Trophoblast cell (in vitro differentiated cells and primary cell): Measurements from ENCODE around the gene ATXN1.

Experiments used
- DNase-seq, 2 donors: peaks; one replicate each; pipeline ENCODE4 v3.0.0-alpha.2; 2016
- H2AFZ ChIP-seq: 2 replicates; pipeline ENCODE4 v1.6.1; 2013; ENCODE audit warnings: low read length, moderate library complexity, mild to moderate bottlenecking; ENCODE audit not compliant: insufficient read depth, poor library complexity
- H2AK5ac ChIP-seq: 2 replicates; pipeline ENCODE4 v1.6.1; 2013; ENCODE audit warnings: mild to moderate bottlenecking, low read length
- H2BK120ac ChIP-seq: 2 replicates; pipeline ENCODE4 v1.6.1; 2013; ENCODE audit warnings: low read length, mild to moderate bottlenecking, moderate library complexity; ENCODE audit not compliant: insufficient read depth, poor library complexity
- H2BK12ac ChIP-seq: 2 replicates; pipeline ENCODE4 v1.6.1; 2013; ENCODE audit warnings: mild to moderate bottlenecking, low read length, moderate library complexity
- H2BK5ac ChIP-seq: 2 replicates; pipeline ENCODE4 v1.6.1; 2013; ENCODE audit warnings: low read length, low read depth, moderate library complexity, mild to moderate bottlenecking; ENCODE audit not compliant: poor library complexity
- H3K14ac ChIP-seq: 2 replicates; pipeline ENCODE4 v1.6.1; 2013; ENCODE audit warnings: mild to moderate bottlenecking, low read length
- H3K18ac ChIP-seq: 2 replicates; pipeline ENCODE4 v1.6.1; 2013; ENCODE audit warnings: mild to moderate bottlenecking, low read length
- H3K23ac ChIP-seq: 2 replicates; pipeline ENCODE4 v1.6.1; 2013; ENCODE audit warnings: low read length
- H3K27ac ChIP-seq: 2 replicates; pipeline ENCODE4 v1.5.1; 2013; ENCODE audit warnings: low read depth, mild to moderate bottlenecking, inconsistent platforms, low read length, moderate library complexity
- H3K27me3 ChIP-seq: 2 replicates; pipeline ENCODE4 v1.6.1; 2013; ENCODE audit warnings: inconsistent platforms, mild to moderate bottlenecking, low read length, moderate library complexity; ENCODE audit not compliant: insufficient read depth
- H3K36me3 ChIP-seq, 2 experiments: 1 replicate in 1 of 2; 2 replicates in 1 of 2; pipeline ENCODE4 v1.6.1; 2013; ENCODE audit warnings: low read length in 2 of 2, mild to moderate bottlenecking in 2 of 2, moderate library complexity in 1 of 2; ENCODE audit not compliant: insufficient read depth in 2 of 2, control insufficient read depth in 1 of 2
- H3K4ac ChIP-seq: 2 replicates; pipeline ENCODE4 v1.6.1; 2013; ENCODE audit warnings: low read depth, mild to moderate bottlenecking, low read length, moderate library complexity
- H3K4me1 ChIP-seq, 2 experiments: 1 replicate in 1 of 2; 2 replicates in 1 of 2; pipeline ENCODE4 v1.6.1; 2013; ENCODE audit warnings: low read length in 2 of 2, mild to moderate bottlenecking in 2 of 2, moderate library complexity in 1 of 2; ENCODE audit not compliant: insufficient read depth in 2 of 2, control insufficient read depth in 1 of 2
- H3K4me2 ChIP-seq: 2 replicates; pipeline ENCODE4 v1.6.1; 2013; ENCODE audit warnings: inconsistent platforms, mild to moderate bottlenecking, low read length, moderate library complexity
- H3K4me3 ChIP-seq: 2 replicates; pipeline ENCODE4 v1.5.1; 2013; ENCODE audit warnings: mild to moderate bottlenecking, low read depth, low read length, inconsistent platforms
- H3K79me1 ChIP-seq: one replicate; pipeline ENCODE4 v1.6.1; 2013; ENCODE audit warnings: low read length
- H3K79me2 ChIP-seq: 2 replicates; pipeline ENCODE4 v1.6.1; 2013; ENCODE audit warnings: low read length, mild to moderate bottlenecking; ENCODE audit not compliant: control insufficient read depth, insufficient read depth, poor library complexity
- H3K9ac ChIP-seq: 2 replicates; pipeline ENCODE4 v1.6.1; 2013; ENCODE audit warnings: mild to moderate bottlenecking, low read length
- H3K9me3 ChIP-seq: 2 replicates; pipeline ENCODE4 v1.6.1; 2013; ENCODE audit warnings: low read depth, mild to moderate bottlenecking, control low read depth, inconsistent platforms, low read length; ENCODE audit not compliant: insufficient read depth
- H4K12ac ChIP-seq: 2 replicates; pipeline ENCODE4 v1.6.1; 2013; ENCODE audit warnings: low read depth, mild to moderate bottlenecking, low read length, moderate library complexity
- H4K8ac ChIP-seq: 2 replicates; pipeline ENCODE4 v1.6.1; 2013; ENCODE audit warnings: low read depth, mild to moderate bottlenecking, low read length, moderate library complexity
- H4K91ac ChIP-seq: one replicate; pipeline ENCODE4 v1.6.1; 2013; ENCODE audit warnings: low read depth, mild to moderate bottlenecking, low read length, moderate library complexity
- WGBS: extraction: QIAGEN DNeasy Blood & Tissue Kit; methylation state at CpG from one replicate; pipeline ENCODE4 v1.1.7; 2013; ENCODE audit warnings: missing lambda C conversion rate; ENCODE audit not compliant: insufficient read length, insufficient coverage; ENCODE audit errors: extremely low coverage; 5-methylcytosine and 5-hydroxymethylcytosine counted together

ATXN1 gene

GRCh38 chr6:16578695-16579285, 182.5 kb downstream of the ATXN1 start:
- no peak for DNase-seq

GRCh38 chr6:16576451-16577368, 184.6 kb downstream of the ATXN1 start:
- Histone ChIP-seq H2BK120ac (no peak overlapping the region), H3K79me2 (no peaks in the 10 kb centered on the region), H3K4me3 (no peak overlapping the region), H3K79me1 (no peaks in the 10 kb centered on the region), H3K9ac (no peak overlapping the region), H3K4me1 (no peaks in the 10 kb centered on the region), H3K36me3 (no peaks in the 10 kb centered on the region), H2AFZ (no peak overlapping the region), H2BK5ac (no peak overlapping the region), H4K12ac (no peak overlapping the region), H4K8ac (no peak overlapping the region), H3K27me3 (no peaks in the 10 kb centered on the region), H3K4ac (no peak overlapping the region), H3K4me2 (no peak overlapping the region), H2AK5ac (no peak overlapping the region), H3K18ac (no peak overlapping the region), H4K91ac (no peak overlapping the region), H3K14ac (no peak overlapping the region), H2BK12ac (no peak overlapping the region), H3K27ac (no peak overlapping the region), H3K23ac (no peak overlapping the region), H3K9me3 (no peaks in the 10 kb centered on the region)
- WGBS = no CpG with 5 or more reads among the region's 9 CpGs
- DNase-seq = no peak

More at GRCh38 chr6:16578695-16579285, 182.5 kb downstream of the ATXN1 start:
- no CpG with 5 or more reads among the region's 3 CpGs for WGBS
- no peak overlapping the region for H3K9ac ChIP-seq
- H3K4ac ChIP-seq = no peak overlapping the region
- no peak overlapping the region for H3K4me3 ChIP-seq
- H2BK5ac ChIP-seq = no peak overlapping the region
- H3K27me3 ChIP-seq = no peaks in the 10 kb centered on the region
- no peak overlapping the region for H2BK120ac ChIP-seq
- no peak overlapping the region for H4K8ac ChIP-seq
- no peak overlapping the region for H3K27ac ChIP-seq
- H3K23ac ChIP-seq = peak overlapping the region; percentile 64
- no peaks in the 10 kb centered on the region for H3K4me1 ChIP-seq
- no peak overlapping the region for H3K4me2 ChIP-seq
- H3K18ac ChIP-seq = no peak overlapping the region
- no peak overlapping the region for H2BK12ac ChIP-seq
- H2AK5ac ChIP-seq = no peak overlapping the region
- no peak overlapping the region for H4K91ac ChIP-seq
- no peaks in the 10 kb centered on the region for H3K79me1 ChIP-seq
- H3K9me3 ChIP-seq = no peaks in the 10 kb centered on the region
- H3K79me2 ChIP-seq = no peaks in the 10 kb centered on the region
- H2AFZ ChIP-seq = no peak overlapping the region
- H3K14ac ChIP-seq = no peak overlapping the region
- peaks cover 2% of the 10 kb centered on the region in 2 experiments for H3K36me3 ChIP-seq
- H4K12ac ChIP-seq = no peak overlapping the region

GRCh38 chr6:16575655-16576054, 185.6 kb downstream of the ATXN1 start:
- Histone ChIP-seq H3K27me3 (no peaks in the 10 kb centered on the region), H3K4ac (no peak overlapping the region), H2BK12ac (no peak overlapping the region), H3K14ac (no peak overlapping the region), H3K18ac (no peak overlapping the region), H3K4me1 (no peaks in the 10 kb centered on the region), H3K36me3 (no peaks in the 10 kb centered on the region), H3K4me3 (no peak overlapping the region), H2AK5ac (no peak overlapping the region), H4K91ac (no peak overlapping the region), H3K79me2 (no peaks in the 10 kb centered on the region), H3K27ac (no peak overlapping the region), H2BK5ac (no peak overlapping the region), H4K12ac (no peak overlapping the region), H2BK120ac (no peak overlapping the region), H3K79me1 (no peaks in the 10 kb centered on the region), H2AFZ (no peak overlapping the region), H3K9ac (no peak overlapping the region), H4K8ac (no peak overlapping the region), H3K23ac (no peak overlapping the region), H3K4me2 (no peak overlapping the region), H3K9me3 (no peaks in the 10 kb centered on the region)
- no CpG with 5 or more reads among the region's 2 CpGs for WGBS
- no peak for DNase-seq

- no CpG with 5 or more reads among the region's 2 CpGs for WGBS
- Histone ChIP-seq H2AFZ (no peak overlapping the region), H3K27me3 (peaks cover 3% of the 10 kb centered on the region)
These were observed 188.3 kb downstream of the ATXN1 start for GRCh38 chr6:16572943-16573342.

More at GRCh38 chr6:16572943-16573342, 188.3 kb downstream of the ATXN1 start:
- no peak for DNase-seq
- H3K18ac ChIP-seq = no peak overlapping the region
- no peak overlapping the region for H3K27ac ChIP-seq
- no peaks in the 10 kb centered on the region for H3K79me2 ChIP-seq
- no peak overlapping the region for H4K12ac ChIP-seq
- no peak overlapping the region for H3K14ac ChIP-seq
- no peak overlapping the region for H2AK5ac ChIP-seq
- no peak overlapping the region for H2BK5ac ChIP-seq
- no peak overlapping the region for H3K9ac ChIP-seq
- no peaks in the 10 kb centered on the region for H3K36me3 ChIP-seq
- no peak overlapping the region for H4K91ac ChIP-seq
- H3K4ac ChIP-seq = no peak overlapping the region
- no peak overlapping the region for H2BK120ac ChIP-seq
- no peak overlapping the region for H3K4me3 ChIP-seq
- no peak overlapping the region for H3K4me2 ChIP-seq
- no peak overlapping the region for H4K8ac ChIP-seq
- H3K9me3 ChIP-seq = no peaks in the 10 kb centered on the region
- no peaks in the 10 kb centered on the region for H3K4me1 ChIP-seq
- no peaks in the 10 kb centered on the region for H3K79me1 ChIP-seq
- H2BK12ac ChIP-seq = no peak overlapping the region
- no peak overlapping the region for H3K23ac ChIP-seq
